Measurements from ENCODE around the gene SLC6A4.
"Not testable (repeated sequence)": the region's sequence is repeated elsewhere in the genome, so short reads cannot be mapped to it uniquely, and the experiment has no call there.

The SLC6A4 gene

DNA sequence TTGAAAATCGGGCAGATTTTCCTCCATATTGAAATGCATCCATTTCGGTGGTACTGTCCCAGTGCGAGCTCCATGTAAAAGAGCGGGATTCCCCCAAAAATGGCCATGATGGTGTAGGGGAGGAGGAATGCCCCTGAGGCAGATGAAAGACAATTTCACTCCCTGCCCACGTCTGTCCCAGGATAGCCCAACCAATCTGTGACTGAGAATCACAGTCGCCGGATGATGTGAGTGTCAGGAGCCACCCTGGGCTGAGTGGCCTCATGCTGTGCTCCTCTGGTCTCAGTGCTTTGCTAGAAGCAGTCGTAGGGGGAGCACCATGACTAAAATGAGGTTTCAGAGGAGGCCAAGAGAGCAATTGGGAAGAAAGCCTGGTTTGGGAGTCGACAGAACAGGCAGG lies 16.7 kb downstream of the SLC6A4 start:
- no peak for DNase-seq

DNA sequence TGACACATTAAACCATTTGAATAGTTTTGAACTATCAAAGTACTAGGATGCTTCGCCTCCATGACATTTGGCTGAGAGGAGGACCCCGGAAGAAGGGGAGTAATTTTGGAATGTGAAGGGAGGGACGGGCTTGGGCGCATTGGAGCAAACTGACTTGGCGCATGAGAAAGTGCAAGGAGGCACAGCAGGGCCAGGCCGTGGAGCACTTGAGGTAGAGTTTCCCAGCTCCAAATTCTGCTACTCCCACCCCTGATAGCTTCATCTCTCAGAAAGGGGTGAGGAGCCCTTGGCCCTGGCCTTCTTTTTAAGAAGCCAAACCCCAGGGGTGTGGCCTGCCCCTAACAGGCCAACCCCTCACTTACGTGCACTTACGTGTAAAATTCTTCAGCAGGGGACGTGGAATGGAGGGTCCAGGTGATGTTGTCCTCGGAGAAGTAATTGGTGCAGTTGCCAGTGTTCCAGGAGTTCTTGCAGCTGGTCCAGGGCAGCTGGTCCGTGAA lies 17.7 kb downstream of the SLC6A4 start:
- no peak for DNase-seq

DNA sequence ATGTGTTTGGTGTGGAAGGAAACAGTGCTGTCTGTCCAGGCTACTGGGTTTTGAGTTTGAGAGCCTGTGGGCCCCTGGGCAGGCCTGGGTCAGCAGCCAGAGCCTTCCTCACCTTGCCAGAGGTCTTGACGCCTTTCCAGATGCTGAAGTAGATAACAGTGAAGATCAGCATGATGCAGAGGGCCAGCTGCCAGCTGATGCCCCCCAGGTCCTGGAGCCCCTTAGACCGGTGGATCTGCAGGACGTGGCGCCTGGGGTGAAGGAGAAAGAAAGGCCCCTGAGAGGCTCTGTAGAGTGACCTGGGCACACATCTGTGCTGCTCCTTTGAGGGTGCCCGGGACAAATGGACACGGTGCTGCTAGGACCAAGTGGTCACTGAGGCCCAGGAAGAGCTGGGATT lies 18.4 kb downstream of the SLC6A4 start:
- DNase-seq, result no peak

DNA sequence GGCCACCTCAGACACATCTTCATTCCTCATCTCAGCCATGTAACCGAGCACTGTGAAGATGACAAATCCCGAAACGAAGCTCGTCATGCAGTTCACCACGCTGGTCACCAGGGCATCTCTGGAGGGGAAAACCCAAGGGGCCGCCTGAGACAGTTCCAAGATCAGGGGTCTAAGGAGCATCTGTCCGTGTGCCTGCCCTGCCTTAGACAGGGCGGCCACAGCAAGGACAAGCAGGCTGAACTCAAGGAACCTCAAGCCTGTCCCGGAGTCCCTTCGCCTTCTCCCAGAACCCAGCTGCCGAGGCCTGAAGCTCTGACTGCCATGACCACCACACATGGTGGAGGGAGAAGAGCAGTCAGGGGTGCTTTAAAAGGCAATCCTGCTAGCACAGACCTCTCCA lies 22.7 kb downstream of the SLC6A4 start:
- no peak for DNase-seq

DNA sequence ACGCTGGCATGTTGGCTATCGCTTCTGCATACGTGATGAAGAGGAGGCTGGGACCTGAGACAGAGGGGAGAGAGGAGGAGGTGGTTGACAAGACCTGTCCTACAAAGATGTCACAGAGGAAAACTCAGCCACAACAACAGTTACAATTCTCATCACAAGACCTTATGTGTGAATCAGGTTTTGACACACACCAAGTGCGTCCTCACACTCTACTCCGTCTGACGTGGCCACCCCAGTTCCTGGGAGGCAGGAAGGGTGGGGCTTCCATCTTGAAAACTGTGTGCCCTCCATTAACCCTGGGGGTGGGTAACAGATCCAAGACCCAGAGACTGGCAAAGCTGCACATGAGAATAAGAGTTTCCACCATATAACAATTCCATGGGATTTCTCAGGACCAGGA lies 24.1 kb downstream of the SLC6A4 start:
- no peak for DNase-seq

DNA sequence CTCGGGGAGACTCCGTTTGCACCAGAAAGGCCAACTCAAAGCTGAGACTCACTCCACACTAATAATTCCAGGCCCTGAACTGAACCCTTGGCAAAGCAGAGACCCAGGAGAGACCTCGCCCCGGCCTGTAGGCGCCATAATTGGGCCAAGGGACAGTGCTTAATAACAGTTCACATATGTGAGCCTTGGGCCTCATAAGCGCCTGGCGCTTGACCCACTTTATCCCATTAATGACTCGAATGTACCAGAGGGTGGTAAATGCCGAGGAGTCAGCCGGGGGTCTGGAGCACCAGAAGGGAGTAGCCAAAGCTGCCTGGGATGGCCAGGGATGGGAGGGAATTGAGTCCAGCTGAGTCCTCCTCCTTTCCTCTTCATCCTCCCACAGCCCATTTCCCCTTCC lies 24.6 kb downstream of the SLC6A4 start:
- no peak for DNase-seq

DNA sequence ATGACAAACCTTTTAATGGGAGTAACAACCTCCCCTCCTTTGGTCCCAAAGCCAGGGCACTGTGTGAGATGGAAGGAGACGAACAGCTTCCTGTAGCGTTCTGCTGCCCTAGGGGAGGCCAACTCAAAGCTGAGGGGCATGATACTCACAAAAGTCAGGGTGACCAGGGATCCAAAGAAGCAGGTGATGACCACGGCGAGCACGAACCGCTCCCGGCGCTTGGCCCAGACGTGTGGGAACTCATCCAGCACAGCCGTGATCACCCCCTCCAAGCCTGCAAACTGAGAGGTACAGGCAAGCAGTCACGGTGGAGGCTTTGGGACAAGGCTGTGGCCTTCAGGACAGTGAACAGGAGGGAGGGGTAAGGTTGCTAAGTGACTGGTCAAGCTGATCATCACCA lies 25.1 kb downstream of the SLC6A4 start:
- no peak for DNase-seq

DNA sequence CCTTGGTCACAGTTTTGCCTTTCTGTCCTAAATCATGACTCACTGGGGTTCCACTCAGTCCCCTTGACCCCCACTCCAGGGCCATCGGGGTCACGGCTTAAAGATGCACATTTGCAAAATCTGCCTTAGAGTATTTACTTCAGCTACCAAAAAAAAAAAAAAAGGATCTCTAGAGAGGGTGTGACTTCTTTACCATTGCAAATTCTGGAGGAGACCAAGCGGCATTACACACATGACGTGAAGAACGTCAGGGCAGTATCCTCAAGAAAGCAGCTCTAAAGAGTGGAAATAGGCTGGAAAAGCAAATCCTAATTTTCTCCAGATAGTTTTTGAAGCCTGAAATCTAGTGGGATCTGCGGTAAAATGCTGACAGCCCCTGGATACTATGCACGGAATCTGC lies 25.6 kb downstream of the SLC6A4 start:
- DNase-seq, result no peak

DNA sequence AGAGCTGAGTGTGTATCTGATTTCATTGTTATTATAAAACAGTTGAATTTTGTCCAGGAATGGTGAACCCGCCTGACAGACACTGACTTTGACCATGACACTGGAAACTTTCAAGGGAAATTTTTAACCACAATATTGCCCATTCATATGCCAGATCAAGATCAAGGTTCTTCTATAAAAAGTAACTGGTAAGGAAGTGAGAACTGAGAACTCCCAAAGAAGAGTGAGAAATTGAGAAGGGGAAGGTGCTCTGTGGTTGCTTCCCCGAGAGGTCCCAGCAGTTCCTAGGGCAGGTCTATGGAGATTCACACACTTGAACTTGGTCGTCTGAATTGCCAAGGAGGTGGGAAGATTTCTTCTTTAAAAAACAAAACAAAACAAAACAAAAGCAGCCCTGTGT lies 27.3 kb downstream of the SLC6A4 start:
- DNase-seq, result no peak

DNA sequence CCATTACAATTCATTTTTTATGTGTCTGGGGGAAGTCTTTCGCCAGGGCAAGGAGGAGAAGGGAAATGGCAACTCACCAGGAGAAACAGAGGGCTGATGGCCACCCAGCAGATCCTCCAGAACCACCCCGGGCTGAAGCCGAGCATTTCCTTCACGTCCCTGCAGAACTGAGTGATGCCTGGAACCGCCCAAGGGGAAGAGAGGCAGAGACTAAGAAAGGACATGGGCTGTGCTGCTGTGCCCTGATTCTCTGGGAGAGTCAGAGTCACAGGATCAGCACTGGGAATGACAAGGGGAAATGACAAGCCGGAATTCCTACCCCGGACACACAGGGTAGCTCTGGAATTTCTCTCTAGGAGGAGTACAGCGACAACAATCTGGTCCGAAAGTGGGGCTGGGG lies 27.8 kb downstream of the SLC6A4 start:
- DNase-seq, result no peak

DNA sequence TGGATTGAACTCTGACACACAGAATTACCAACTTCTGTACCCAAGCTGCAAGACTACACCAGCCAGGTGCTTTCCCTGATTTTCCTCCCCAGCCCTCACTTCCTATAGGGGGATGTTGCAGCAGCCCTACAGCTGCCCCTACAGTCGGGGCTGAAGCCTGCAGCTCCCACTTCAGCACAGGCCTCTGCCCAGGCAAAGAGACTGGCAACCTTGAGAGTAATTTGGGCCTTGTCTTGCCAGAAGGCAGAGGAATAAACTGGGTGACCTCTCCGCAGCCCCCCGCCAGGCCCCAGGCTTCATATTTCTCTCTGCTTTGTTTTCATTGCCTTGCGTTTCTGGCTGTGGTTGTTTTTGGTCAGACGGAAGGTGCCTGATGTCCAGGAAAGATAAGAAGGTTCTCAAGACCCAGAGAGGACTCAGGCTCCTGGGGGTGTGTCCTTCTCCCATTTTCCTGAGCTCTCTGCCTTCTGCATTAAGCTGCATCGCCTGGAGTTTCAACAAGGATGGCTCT lies 32.0 kb downstream of the SLC6A4 start:
- no peak for DNase-seq

DNA sequence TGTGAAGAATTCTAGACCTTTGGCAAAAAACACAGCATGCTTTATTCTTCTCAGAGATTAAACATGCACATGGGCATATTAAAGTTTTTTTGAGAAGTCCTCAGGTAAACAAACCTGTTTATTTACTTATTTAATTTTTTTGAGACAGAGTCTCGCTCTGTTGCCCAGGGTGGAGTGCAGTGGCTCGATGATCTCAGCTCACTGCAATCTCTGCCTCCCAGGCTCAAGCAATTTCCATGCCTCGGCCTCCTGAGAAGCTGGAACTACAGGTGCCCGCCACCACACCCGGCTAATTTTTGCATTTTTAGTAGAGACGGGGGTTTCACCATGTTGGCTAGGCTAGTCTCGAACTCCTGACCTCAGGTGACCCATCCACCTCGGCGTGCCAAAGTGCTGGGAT lies 34.8 kb downstream of the SLC6A4 start:
- DNase-seq, result not testable (repeated sequence)

DNA sequence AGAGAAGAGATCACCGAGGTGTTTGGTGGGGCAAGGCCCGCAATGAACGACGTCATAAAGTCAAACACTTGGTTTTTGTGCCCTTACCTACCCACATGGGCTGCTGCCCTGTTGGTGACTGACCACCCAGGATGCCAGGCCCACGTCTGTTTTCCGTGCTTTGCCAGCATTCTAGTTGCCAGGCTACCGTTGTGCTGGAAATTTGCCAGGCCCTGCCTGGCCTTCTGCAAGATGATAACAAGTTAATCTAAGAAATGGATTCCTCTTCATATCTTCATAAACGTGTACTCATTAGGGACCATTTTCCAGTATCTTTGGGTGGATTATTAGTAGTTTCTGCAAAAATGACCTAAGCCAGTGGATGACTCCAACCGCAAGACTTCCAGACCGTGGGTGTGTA lies 35.4 kb downstream of the SLC6A4 start:
- DNase-seq, result no peak

DNA sequence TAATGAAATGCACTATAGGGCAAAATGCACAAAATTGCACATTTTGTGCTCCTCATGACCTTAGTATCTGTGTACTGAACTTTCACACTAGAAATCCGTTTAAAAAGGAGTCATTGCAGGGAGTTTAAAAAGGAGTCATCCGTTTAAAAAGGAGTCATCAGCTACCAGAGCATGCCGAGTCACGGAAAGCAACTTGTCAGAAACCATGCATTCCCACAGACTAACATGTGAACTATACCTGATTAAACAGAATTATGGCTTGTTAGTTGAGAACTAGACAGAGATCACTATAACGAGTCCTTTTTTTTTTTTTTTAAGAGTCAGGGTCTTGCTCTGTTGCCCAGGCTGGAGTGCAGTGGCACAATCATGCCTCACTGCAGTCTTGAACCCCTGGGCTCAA lies 35.9 kb downstream of the SLC6A4 start:
- DNase-seq, result no peak

DNA sequence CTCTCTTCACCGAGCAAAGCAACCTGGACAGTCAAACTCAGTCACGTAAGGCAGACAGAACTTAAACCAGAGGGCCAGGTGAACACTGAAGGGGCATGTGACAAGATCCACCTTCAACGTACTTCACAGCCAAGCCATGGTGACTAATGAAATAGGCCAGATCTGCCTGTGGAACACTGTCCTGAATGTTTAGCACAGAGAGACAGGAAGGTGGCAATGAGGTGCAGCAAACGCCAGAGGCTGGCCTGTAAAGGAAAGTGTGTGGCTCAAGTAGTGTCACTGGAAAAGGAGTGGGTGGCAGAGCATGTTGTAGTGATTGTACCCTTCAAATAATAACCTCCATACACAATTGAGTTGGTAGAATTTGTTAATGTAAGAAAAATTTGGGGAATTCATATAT lies 38.1 kb downstream of the SLC6A4 start:
- no peak for DNase-seq

DNA sequence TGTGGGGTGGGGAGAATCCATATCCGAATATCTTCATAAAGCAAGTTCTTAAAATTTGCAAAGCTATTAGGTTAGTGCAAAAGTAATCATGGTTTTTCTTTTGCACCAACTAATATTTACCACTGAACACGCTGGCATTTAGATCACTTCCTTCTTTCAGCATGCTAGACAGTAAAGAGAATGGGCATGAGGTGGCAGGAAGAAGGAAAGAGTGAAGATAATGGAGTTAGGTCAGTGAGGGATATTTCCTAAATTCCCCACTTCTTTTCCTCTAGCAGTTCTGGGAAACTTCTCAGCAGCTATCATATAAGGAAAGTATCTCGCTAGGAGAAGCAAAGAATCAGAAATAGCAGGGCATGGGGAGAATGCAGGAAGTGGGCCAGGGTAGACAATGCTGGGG lies 39.0 kb downstream of the SLC6A4 start:
- no peak for DNase-seq

DNA sequence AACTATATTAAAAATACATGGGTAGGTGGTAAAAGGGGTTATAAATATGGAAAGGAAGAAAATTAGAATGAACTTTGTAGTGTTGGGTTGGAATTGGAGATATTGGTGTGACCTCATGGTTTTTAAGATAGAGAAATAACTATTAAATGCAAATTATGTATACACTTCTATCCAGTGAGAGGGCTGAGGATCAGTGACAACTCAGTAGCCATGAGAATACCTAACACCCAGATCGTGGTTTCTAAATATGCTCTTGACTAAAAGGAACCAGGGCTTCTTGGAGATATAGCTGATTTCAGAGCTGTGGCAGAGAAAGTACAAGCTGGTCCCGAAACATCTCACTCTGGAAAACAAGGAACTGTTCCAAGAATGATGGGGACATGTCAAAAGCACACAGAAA lies 44.4 kb downstream of the SLC6A4 start:
- DNase-seq, result no peak

DNA sequence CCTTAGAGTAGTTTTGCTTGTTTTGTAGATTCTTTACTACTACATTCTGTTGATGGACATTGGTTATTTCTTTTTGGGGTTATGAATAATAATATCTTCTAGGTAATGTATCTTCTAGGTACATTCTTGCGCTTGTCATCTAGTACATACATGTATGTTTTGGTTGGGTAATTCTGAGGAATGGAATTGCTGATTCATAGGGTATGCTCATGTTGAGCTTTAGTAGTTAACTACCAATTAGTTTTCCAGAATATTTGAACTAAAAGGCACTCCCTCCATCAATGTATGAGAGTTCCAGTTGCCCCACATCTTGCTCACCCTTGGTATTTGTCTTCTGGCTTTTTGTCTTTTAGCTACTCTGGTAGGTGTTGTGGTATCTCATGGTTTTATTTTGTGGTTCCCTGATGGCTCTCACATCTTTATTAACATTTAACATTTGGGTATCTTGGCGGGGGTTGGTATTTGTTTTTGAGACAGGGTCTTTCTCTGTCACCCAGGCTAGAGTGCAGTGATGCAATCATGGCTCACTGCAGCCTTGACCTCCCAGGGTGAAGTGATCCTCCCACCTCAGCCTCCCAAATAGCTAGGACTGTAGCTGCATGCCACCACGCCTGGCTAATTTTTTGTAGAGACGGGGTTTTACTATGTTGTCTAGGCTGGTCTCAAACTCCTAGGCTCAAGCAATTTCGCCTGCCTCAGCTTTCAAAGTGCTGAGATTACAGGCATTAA lies 47.1 kb downstream of the SLC6A4 start:
- DNase-seq, result no peak

DNA sequence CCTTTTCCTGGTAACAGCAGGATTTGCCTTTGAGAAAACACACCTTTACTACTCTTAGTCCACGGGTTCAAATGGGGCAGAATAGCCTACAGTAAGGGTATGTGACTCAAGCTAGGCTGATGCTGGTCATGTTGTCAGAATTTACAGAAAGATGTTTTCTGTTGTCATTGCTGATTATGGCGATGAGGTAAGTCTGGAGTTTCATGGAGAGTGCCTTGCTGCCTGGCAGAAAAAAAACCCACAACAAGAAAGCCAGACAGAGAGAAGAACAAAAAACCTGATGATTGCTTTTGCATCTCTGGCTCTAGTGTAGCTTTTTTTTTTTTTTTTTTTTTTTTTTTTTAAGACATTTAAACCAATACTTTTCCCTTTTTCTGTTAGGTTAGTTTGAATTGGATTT lies 47.9 kb downstream of the SLC6A4 start:
- no peak for DNase-seq

DNA sequence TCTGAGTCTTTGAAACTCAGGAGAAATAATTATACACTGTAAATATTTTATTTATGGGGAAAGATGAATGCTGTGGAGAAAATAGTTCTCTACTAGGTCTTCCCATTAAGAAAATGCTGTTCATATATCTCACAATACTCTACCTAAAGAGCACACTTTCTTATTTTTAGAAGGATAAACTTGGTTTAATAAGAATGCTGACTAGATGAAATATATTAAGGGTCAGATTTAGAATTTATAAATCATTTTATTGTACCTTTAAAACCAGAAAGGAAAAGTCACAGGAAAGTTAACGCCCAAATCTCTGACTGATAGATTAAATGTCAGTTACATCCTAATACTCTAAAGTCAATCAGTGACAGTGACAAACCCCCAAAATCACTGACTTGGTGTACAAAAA lies 48.7 kb downstream of the SLC6A4 start:
- no peak for DNase-seq

DNA sequence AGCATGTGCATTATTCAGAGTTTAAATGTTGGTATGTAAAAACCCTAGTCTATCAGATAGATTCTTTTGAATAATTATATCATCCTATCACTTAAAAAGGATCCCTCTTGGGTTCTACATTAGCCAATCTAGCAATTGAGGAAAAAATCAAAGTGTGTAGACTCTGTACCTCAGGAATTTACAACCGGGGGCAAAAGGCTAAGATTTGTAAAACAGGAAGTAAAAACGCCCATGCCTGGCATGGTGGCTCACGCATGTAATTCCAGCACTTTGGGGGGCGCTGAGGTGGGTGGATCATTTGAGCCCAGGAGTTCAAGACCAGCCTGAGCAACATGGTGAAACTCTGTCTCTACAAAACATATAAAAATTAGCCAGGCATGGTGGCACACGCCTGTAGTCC lies 58.6 kb downstream of the SLC6A4 start:
- DNase-seq, result no peak

DNA sequence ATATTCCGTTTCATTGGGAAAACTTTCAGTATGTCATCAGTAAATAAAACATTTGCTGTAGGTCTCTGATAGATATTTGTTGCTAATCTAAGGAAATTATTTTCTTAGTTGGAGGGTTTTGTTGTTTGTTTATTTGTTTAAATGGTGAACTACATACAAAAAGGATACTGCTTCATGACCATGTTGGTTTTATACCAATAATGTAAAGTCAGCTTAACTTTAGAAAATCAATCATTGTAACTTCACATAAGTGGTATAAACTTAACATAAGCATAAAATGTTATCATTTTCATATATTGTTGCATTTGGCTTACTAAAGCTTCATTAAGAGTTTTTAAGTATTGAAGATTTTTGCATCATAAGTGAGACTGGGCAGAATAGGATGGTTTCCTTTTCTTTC lies 60.9 kb downstream of the SLC6A4 start:
- DNase-seq, result no peak

DNA sequence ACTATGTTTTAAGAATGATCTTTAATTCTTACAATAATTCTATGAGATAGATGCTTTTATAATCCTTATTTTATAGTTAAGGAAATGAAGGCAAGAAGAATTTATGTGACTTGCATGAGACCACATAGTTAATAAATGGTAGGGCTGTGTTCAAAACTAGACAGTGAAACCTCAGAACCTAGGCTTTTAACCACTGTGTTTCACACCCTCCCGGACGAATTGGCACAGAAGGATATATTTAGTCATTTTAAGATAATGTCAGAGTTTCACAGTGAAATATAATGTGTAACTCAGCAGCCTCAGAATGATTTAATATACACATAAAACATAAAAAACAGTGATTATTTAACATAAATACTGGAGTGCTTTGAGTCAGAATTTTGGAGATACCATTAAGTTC lies 61.8 kb downstream of the SLC6A4 start:
- DNase-seq, result no peak

DNA sequence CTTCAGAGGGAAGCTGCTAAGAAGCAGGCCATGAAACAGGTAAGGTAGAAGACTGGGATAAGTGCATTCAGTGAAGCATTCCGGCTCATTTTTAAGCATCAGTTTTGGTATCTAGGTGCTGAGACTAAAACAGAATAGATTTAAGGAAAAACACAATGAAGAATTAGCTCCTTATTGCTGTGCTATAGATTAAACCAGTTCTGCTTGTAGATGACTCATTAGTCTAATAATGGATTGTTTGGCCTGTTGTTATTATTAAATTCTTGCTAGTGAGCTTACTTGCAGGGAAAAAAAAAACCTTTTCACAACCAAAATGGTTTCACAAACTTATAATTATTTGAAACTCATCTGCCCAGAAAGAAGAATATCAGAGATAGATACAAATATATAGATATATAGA lies 62.9 kb downstream of the SLC6A4 start:
- DNase-seq, result no peak

DNA sequence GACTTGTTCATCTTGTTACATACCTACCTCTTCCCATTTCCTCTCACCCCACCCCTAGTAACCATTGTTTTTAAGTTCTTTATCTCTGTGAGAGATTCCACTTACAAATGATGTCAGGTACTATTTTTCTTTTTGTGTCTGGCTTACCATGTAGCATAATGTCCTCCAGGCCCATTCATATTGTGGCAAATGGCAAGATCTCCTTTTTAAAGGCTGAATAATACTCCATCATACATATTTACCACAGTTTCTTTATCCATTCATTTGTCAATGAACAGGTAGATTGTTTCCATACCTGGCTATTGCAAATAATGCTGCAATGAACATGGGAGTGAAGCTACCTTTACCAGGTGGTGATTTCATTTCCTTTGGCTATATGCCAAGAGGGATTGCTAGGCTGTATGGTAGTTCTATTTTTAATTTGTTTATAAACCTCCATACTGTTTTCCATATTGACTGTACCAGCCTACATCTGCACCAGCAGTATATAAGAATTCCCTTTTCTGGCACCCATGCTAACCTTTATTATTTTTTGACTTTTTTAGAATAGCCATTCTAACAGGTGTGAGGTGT lies 65.0 kb downstream of the SLC6A4 start:
- DNase-seq, result peak; percentile 44

All from NCI-H2171 treated with DMSO at 0.1 percent for 48 hours (cell line).